ENCODE measurements around the gene OPN1MW.
"Not testable (repeated sequence)": the region's sequence is repeated elsewhere in the genome, so short reads cannot be mapped to it uniquely, and the experiment has no call there.

OPN1MW gene

DNA sequence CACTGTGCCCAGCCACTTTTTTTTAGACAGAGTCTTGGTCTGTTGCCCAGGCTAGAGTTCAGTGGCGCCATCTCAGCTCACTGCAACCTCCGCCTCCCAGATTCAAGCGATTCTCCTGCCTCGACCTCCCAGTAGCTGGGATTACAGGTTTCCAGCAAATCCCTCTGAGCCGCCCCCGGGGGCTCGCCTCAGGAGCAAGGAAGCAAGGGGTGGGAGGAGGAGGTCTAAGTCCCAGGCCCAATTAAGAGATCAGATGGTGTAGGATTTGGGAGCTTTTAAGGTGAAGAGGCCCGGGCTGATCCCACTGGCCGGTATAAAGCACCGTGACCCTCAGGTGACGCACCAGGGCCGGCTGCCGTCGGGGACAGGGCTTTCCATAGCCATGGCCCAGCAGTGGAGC, at the start of gene OPN1MW:
OPN1MW (plus strand) TSS at position 301 of the 400 bp plus-strand sequence; CDS start at position 383, 82 bp downstream.
- DNase-seq, result not testable (repeated sequence)

DNA sequence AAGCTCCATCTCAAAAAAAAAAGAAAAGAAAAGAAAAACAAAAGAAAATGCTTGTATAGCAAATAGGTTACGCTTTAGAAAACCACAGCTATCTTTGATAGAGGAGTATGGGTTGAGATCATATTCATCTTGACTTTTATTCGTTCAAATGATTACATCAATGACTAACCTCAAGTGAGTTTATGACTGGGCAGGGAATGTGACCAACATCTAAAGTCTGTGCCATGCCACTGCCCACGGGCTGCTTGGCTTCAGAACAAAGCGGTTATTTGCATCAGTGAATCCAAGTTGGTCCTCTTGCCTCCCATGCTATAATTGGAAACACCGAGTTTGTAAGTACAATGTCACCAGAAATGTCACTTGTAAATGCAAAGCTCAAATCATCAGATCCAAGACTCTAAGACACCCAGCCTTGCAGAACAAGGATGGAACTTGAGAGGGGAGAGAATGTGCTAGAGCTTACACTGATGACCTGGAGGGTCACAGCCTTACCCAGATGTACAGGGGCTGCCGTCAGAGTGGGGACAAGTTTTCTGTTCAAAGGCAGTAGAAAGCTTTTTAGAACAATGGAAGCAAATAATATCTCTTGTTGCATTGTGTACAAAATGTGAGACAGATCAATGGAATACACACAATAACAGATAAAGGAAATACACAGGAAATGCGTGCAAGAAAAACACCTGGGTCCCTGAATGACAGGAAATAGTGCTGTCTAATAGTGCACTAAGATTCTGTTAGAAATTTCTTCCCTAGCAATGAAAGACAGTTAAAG, 46.8 kb upstream of the OPN1MW start:
- DNase-seq, result no peak

DNA sequence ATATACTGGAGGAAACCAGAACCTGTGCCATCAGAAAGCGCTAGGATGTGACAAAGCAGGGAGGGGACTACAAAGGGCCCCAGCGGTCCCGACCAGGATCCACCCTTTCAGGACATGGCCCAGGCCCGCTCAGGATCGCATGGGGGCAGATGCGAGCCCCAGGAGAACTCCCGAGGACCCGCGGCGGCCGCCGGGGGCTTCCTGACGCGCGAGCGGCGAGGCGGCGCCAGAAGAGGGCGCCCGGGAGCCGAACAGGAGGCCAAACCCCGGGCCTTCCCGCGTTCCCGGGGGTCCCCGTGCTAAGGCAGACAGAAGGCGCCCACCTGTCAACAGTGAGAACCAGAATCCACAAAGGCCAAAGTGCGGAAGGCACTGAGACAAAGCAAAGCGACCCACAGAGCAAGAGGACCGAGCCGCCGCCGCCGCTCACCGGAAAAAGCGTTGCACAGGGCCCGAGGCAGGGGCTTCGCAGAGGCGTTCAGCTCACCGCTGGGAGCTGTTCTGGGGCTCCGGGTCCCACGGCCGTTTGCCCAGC, 45.7 kb upstream of the OPN1MW start:
- DNase-seq, result no peak

DNA sequence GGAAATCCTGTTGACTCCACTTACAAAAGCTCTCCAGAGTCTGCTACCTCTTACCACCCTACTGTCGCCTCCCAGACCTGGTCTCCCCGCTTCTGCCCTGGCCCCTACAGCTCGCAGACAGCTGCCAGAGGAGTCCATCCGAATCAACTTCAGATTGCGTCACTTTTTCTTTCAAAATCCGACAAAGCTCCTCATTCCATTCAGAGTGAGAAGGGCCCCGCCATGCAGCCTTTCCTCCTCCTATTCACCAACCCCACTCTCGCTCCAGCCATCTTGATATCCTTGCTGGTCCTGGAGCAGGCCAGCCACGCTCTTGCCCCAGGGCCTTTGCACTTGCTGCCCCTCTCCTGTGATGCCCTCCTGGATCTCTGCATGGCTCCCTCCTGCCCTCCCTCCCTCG, 43.5 kb upstream of the OPN1MW start:
- DNase-seq, result no peak

DNA sequence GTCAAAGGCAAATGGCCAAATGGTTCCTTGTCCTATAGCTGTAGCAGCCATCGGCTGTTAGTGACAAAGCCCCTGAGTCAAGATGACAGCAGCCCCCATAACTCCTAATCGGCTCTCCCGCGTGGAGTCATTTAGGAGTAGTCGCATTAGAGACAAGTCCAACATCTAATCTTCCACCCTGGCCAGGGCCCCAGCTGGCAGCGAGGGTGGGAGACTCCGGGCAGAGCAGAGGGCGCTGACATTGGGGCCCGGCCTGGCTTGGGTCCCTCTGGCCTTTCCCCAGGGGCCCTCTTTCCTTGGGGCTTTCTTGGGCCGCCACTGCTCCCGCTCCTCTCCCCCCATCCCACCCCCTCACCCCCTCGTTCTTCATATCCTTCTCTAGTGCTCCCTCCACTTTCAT, 42.2 kb upstream of the OPN1MW start:
- no peak for DNase-seq

DNA sequence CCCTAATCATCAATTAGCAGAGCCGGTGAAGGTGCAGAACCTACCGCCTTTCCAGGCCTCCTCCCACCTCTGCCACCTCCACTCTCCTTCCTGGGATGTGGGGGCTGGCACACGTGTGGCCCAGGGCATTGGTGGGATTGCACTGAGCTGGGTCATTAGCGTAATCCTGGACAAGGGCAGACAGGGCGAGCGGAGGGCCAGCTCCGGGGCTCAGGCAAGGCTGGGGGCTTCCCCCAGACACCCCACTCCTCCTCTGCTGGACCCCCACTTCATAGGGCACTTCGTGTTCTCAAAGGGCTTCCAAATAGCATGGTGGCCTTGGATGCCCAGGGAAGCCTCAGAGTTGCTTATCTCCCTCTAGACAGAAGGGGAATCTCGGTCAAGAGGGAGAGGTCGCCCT, 41.7 kb upstream of the OPN1MW start:
- DNase-seq, result no peak

DNA sequence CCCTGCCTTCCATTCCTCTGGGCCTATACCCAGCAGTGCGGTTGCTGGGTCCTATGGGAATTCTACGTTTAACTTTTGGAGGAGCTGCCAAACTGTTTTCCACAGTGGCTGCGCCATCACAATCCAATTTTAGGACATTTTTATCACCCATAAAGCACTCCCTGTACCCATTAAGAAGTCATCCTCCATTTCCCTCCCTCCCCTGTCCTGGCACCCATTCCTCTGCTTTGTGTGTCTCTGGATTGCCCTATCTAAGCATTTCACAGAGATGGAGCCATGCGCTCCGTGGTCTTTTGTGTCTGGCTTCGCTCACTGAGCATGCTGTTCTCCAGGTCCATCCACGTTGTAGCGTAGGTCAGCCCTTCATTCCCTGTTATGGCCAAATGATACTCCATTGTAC, 40.0 kb upstream of the OPN1MW start:
- no peak for DNase-seq

DNA sequence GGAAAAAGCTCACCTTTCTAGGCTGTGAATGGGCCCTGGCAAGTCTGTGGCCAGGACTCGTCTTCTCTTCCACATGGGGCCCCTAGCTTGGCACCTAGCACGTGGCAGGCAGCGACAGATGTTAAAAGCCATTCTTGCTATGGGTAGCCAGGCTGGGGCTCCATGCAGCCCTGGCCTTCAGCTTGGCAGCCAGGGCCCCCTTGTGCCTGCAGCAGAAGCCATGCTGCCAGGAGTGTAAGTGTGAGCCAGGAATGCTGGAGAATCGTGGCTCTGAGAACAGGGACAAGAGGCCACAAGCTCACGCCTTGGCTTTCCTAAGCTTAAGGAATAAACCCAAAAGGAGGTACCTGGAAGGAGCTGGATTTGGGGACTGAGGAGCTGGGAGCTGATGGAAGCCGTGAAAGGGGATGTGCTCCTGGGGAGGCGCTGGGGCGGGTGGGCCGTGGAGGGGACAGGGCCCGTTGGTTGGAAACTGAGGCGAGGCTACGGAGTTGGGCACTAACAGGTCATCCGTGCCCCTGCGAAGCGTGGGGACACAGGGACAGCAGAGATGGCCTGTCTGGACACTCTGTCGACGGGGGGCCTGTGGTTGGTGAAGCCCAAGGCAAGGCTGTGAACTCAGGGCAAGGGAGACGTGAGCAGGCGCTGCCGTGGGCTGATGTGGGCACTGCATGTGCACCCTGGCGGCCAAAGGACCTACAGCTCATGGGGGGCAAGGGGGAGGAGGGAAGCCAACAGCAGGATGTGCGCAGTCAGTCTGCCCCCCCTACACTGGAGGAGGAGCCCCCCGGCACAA, 39.2 kb upstream of the OPN1MW start:
- no peak for DNase-seq

DNA sequence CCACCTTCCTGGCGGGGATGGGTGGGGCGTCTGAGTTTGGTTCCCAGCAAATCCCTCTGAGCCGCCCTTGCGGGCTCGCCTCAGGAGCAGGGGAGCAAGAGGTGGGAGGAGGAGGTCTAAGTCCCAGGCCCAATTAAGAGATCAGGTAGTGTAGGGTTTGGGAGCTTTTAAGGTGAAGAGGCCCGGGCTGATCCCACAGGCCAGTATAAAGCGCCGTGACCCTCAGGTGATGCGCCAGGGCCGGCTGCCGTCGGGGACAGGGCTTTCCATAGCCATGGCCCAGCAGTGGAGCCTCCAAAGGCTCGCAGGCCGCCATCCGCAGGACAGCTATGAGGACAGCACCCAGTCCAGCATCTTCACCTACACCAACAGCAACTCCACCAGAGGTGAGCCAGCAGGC, 38.4 kb upstream of the OPN1MW start, which contains the start of gene OPN1LW:
OPN1LW (plus strand) TSS at position 234 of the 400 bp plus-strand sequence; CDS start at position 275, 41 bp downstream.
- DNase-seq, result not testable (repeated sequence)

DNA sequence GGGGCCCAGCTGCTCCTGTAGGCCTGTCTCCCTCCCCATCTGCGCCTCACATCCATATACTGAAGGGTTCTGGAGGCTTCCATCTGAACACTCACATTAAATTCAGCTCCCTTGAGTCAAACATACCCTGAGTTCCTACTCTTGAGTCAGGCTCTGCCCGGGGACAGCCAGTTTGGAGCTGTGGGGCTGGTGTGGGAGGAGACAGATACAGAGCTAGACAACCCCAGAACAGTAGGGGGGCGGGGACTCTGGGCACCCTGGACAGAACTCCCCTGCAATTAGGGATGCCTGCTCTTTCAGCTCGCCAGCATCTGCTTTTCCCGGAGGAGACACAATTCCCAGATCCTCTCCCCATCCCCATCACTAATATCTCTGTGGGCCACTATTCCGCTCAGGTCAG, 31.4 kb upstream of the OPN1MW start:
- DNase-seq, result not testable (repeated sequence)

DNA sequence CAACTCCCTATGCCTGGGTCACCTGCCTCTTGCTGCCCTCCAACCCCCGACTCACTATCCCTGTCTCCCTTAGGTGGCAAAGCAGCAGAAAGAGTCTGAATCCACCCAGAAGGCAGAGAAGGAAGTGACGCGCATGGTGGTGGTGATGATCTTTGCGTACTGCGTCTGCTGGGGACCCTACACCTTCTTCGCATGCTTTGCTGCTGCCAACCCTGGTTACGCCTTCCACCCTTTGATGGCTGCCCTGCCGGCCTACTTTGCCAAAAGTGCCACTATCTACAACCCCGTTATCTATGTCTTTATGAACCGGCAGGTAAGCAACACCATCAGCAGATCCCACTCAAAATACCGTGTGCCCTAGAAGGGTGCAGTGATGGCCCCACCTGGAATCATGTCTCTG, 26.2 kb upstream of the OPN1MW start:
- DNase-seq, result not testable (repeated sequence)

DNA sequence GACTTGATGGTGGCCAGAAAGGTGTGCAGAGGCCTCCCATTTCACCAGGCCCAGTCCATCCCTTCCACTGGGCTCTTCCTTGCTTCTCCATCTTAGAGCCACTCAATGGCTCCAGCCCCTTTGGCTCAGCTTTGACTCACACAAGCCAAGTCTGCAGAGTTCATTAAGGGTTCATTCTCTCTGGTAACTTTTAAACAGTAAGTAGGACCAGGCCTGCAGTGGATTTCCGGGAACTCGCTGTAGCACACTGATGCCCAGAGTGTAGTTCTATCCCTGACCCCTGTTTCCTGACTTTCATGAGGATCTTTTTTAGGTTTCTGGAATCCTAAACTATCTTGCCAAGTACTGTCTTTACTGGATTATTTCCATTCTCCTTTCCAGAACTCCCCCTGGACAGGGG, 25.2 kb upstream of the OPN1MW start:
- not testable (repeated sequence) for DNase-seq

DNA sequence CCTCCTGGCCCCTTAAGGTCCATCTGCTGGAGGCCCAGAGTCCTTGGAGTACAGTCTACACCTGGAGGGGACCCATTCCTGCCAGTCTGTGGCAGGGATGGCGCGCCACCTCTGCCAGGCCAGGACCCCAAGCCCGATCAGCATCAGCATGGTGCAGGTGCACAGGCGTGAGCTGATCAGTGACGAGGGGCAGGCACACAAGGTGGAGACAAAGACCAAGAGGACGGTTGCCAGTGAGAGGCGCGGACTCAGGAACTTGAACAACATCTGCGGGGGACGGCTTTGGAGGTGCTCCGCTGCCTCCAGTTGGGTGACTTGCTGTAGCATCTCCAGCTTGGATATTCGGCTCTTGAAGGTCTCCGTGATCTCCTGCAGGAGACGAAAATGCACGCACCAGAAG, 23.1 kb upstream of the OPN1MW start:
- DNase-seq, result not testable (repeated sequence)

DNA sequence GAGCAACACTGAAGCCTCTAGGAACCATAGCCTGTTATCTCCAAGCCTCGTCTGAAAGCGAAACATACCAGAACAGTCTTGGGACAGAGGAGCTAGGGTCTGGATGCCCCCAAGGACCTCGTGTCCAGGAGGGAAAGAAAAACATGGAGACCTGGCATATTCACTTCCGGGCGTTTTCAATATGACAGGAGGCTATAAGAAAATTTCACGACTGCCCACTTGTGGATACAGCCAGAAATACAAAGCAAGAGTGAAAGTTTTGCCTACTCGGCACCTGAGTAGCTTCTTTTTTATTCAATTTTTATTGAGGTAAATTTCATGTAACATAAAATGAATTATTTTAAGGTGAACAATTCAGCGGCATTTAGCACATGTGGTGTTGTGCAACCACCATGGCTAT, 17.5 kb upstream of the OPN1MW start:
- not testable (repeated sequence) for DNase-seq

DNA sequence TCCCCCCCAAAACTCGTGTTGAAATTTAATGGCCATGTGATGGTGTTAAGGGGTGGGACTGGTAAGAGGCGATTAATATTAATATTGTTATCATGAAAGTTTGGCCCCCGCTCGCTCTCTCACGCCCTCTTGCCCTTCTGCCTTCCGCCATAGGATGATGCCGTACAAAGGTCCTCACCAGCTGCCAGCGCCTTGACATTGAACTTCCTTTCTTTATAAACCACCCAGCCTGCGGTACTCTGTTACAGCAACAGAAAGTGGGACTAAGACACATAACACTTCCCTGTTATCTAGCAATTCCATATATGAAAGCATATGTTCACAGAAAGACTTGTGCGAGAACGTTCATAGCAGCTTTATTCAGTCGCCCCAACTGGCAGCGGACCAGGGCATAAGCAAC, 14.0 kb upstream of the OPN1MW start:
- not testable (repeated sequence) for DNase-seq

DNA sequence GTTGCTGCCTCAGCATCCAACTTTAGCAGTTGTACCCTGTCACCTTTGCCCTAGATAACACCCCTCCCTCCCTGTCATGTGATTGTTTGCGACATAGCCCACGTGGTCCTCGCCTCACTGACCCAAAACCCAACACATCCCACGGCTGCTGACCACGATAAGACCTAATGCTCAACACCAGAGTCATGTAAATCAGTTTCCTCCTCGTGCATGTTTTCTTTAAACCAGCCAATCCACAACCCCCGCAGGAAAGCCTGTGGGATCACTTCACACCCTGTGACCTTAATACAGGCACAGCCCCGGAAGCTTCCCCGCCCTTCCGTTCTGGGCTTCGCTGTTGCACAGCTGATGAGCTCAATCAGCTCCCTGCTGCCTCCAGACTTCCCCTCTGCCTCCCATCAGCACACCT, 9.9 kb upstream of the OPN1MW start:
- not testable (repeated sequence) for DNase-seq

DNA sequence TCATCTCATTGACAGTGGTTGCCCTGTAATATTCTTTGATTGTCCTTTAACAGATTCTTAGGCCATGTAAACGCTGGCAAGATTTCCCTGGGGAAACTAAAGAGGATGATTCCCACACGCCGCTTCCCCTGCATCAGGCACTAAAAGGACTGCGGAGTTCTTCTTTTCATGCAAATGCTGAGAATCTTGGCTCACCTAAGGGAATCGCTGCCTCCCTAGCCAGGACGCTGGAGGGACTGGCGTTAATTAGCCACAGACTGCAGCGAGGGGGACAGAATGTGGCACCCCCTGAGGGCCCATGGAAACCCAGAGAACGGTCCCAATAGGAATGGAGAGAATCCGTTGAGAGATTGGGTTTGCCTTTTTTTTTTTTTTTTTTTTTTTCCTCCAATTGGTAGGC, 8.0 kb upstream of the OPN1MW start:
- DNase-seq, result not testable (repeated sequence)

DNA sequence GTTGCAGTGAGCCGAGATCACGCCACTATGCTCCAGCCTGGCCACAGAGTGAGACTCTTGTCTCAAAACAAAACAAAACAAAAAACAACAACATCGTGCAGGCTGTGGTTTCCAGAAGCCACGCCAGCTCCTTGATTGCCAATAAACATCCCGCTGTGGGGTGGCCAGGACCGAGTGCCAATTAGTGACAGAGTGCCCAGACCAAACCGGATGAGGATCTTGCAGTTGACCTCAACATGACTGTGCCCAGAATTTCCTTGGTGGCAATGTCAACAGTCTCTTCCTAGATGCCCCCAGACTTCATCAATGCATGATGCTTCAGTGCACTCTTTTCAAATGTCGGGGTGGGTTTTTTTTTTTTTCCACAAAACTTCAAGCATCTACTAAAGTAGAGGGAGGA, 1.4 kb downstream of the OPN1MW start:
- DNase-seq, result not testable (repeated sequence)

DNA sequence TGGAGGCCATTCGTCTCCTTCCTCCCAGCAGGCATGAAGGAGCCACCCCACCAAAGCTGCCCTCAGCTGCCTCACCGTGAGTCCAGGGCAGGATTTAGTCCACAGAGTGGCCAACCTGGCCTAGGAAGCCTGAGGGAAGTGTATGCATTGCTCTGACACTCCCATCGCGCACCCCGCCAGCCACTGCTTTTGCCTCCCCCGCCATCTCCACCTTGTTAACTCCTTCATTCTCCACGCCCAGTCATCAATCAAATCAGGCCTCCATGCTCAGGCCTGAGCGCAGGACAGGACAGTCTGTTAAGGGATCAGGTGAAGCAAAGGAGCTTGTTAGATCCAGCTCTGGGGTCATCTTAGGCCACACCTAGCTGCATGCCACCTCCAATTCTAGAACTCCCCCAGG, 10.4 kb downstream of the OPN1MW start:
- not testable (repeated sequence) for DNase-seq

DNA sequence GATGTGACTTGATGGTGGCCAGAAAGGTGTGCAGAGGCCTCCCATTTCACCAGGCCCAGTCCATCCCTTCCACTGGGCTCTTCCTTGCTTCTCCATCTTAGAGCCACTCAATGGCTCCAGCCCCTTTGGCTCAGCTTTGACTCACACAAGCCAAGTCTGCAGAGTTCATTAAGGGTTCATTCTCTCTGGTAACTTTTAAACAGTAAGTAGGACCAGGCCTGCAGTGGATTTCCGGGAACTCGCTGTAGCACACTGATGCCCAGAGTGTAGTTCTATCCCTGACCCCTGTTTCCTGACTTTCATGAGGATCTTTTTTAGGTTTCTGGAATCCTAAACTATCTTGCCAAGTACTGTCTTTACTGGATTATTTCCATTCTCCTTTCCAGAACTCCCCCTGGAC, 11.9 kb downstream of the OPN1MW start:
- not testable (repeated sequence) for DNase-seq

DNA sequence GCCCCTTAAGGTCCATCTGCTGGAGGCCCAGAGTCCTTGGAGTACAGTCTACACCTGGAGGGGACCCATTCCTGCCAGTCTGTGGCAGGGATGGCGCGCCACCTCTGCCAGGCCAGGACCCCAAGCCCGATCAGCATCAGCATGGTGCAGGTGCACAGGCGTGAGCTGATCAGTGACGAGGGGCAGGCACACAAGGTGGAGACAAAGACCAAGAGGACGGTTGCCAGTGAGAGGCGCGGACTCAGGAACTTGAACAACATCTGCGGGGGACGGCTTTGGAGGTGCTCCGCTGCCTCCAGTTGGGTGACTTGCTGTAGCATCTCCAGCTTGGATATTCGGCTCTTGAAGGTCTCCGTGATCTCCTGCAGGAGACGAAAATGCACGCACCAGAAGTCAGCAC, 14.1 kb downstream of the OPN1MW start:
- not testable (repeated sequence) for DNase-seq

DNA sequence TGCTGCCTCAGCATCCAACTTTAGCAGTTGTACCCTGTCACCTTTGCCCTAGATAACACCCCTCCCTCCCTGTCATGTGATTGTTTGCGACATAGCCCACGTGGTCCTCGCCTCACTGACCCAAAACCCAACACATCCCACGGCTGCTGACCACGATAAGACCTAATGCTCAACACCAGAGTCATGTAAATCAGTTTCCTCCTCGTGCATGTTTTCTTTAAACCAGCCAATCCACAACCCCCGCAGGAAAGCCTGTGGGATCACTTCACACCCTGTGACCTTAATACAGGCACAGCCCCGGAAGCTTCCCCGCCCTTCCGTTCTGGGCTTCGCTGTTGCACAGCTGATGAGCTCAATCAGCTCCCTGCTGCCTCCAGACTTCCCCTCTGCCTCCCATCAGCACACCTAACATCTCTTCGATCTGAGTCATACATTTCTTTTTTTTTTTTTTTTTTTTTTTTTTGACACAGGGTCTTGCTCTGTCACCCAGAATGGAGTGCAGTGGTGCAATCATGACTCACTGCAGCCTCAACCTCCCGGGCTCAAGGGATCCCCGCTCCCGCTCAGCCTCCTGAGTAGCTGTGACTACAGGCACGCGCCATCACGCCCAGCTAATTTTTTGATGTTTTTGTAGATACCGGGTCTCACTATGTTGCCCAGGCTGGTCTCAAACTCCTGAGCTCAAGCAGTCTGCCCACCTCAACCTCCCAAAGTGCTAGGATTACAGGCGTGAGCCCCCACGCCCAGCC, 27.4 kb downstream of the OPN1MW start:
- DNase-seq, result not testable (repeated sequence)

DNA sequence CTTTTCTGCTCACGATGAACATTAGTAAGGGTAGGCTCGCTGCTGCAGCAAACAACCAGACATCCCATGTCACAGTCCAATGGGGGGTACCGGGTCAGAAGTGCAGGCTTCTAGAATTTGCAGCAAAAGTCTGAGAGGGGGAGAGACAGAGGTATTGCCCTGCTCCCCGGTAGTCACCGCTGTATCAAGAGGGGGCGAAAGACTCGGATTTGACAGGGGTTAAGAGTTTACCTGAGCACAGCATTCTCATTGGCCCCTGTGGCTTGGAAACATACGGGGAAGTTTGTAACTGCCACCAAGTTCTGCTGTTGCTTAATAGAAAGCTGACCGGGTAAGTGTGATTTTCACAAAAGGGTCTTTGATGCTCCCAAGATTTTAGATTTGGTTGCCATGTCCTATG, 28.7 kb downstream of the OPN1MW start:
- DNase-seq, result not testable (repeated sequence)

Data from NCI-H187 treated with DMSO at 0.1 percent for 48 hours (cell line).